NCI-H1694 (cell line): ENCODE measurements around the gene AAK1.

ENCODE experiments used
- DNase-seq: peaks from one replicate; lab custom pipeline; 2025; lab: John Stamatoyannopoulos, UW

AAK1 gene

DNA sequence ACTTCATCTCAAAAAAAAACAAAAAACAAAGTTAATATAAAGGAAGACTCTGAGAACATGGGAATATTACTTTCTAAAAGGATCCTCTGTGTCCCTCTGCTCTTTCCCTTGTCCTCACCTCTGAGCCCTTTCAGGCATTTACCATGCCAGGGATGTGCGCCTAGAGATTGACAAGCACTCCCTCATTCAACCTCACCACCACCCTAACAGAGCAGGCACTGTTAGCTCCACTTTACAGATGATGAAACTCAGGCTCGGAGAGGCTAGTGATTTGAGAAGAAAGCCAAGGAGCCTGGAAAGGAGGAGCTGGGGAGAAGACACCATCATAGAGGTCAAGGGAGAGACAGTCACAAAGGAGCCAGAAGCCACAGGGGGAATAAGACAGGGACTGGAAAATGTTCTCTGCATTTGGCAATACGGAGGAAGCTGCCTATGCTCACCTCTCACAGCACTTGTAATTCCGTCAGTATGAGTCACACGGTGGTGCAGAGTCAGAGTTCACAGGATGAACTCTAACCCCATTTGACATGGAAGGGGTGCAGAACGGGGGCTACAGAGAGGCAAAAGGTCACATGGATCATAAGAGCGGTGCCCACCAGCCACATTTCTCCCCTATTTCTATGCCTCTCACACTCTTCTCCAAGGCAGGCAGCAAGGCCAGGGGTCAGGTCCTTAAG, 104.5 kb downstream of the AAK1 start:
- no peak for DNase-seq

DNA sequence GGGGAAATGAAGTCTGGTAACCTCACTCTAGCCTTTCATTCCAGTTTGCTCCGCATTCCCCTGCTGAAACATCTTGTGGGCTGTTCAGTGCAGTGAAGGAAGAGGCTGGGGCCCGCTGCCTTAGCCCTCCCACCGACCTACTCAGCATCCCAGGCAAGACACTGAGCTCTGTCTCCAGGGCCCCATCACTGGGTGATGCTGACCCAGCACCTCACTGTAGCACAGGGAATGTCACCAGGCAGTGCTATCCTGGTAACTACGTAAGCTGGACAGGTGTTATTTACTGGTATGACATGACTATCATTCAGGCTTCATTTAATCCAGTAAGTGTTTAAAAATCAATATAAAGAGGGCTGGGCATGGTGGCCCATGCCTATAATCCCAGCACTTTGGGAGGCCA, 105.3 kb downstream of the AAK1 start:
- no peak for DNase-seq

DNA sequence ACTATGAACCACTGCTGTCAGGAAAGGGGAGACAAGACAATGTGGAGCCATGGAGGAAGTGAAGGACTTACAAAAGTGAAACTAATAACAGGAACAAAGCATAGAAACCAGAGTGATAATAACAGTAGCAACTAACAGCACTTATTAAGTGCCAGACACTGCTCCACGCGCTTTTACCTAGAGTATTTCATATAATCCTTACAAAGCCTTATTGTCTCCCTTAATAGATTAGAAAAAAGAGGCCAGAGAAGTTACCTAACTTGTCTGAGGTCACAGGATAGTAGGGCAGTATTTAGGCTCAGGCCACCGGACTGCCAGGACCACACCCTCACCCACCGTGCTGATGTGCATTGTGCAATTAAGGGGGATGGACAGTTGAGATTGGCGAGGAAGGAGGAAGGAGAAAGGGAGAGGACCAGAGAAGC, 107.7 kb downstream of the AAK1 start:
- no peak for DNase-seq

DNA sequence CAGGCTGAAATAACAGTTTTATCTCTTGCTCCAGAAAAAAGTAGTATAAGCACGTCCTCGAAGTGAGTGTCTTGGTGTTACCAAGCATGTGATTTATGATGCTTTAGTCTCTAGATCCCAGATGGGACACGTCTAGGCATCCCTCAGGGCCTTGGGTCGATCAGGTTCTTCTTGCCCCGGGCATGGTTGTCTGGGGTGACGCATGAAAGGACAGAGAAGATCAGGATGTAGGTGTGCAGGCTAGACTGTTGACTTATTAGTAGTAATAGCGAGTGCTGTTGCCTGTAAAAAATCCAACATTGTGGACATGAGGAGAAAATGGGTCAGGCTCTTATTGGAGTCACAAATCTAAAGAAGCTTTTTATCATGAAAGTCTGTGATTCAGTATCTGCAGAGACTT, 112.4 kb downstream of the AAK1 start:
- no peak for DNase-seq

DNA sequence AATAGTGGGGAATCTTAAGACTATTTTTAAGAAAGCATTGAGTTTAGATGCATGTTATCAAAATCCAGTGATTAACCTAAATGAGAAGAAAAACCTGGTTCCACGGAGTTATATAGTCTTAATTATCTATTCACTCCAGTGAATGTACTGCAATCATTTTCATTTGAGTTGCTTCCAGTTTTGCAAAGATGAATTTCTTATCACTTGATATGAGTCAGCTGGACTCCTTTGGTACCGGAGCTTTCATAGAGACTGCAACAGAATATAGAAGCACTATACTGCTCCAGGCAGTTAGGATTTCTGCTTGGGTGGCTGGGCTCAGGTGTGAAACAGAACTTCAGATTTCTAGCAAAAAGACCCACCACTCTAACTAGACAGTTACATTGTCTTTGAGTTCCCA, 114.1 kb downstream of the AAK1 start:
- DNase-seq = no peak

DNA sequence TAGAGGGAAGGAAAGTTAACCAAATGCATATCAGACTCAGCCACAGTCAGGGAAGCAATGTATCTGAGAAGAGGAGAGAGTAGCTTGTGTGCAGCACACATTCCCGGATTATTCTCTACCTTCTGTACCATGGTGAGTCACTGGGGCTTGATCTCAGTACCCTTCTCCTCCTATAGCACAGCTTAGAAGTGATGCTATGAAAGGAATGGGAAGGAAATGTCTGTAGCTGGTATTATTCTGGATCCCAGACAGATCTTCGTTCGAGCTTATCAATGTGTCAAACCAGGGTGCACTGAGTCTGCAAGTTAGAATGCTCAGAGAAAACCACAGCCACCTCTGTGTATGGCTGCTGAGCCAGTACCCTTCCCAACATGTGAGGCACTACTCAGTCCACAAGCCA, 118.3 kb downstream of the AAK1 start:
- no peak for DNase-seq

DNA sequence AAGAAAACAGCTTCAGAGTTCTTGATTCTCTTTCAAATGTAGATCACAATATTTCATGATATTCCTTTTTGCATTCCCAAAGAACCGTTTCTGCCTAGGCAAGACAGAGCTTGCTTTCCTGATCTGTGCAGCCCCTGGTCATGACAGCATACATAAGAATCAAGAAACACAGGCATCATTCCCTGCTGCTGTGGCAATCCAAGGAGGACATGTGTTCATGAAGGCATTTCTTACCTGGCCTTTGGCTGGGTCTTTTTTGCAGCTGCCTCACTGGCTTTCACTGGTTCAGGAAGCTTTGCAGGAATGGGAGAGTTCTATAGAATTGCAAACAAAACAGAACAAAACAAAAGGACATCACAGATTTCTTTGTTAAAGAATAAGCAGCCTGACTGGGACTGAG, 118.7 kb downstream of the AAK1 start:
- no peak for DNase-seq

DNA sequence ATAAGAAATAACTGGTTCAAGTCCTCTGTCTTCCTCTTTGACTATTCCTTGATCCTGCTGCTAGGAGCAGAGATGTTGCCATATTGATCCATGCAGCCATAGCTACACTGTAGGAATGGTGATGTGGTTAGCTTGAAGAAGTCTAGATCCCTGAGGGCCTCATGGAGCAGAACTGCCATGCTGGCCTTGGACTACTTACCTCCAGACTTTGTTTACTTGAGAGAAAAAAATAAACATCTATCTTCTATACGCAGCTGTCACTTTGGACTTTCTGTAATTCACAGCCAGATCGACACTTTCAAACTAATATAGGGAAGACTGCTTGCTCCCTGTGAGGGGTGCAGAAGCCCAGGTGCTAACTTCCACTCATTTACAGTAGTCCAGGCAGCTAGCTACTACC, 121.8 kb downstream of the AAK1 start:
- no peak for DNase-seq

DNA sequence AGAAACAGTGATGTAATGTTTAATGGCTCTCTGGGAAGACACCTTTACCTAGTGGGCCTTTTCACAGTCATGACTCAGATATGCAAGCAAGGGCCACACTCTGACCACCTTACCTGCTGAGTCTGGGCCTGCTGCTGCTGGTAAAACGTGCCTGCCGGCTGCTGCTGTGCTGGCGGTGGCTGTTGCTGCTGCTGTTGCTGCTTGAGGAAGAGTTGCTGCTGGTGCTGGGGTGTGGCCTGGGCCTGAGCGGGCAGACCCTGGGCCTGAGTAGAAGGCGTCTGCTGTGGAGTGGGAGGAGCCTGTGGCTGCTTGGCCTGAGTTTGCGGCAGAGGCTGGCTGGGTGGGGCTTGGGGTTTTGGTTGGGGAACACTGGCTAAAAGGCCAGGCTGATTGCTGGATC, 124.7 kb downstream of the AAK1 start:
- DNase-seq = no peak

DNA sequence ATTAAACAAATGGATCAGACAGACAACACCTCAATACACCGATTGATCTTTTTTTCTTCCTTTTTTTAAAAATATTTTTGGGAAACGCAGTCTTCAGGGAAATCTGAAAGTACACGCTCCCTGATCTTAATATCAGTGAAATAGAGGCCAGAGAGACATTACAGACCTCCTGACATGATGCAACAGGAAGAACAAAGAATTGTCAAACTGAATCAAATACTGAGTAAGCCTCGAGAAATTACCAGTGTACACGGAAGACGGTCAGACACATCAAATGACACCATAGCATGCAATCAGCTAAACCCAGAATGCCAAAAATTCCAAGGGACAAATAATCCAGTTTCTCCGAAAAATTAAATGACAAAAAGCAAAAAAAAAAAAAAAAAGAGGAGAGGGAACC, 126.1 kb downstream of the AAK1 start:
- no peak for DNase-seq

DNA sequence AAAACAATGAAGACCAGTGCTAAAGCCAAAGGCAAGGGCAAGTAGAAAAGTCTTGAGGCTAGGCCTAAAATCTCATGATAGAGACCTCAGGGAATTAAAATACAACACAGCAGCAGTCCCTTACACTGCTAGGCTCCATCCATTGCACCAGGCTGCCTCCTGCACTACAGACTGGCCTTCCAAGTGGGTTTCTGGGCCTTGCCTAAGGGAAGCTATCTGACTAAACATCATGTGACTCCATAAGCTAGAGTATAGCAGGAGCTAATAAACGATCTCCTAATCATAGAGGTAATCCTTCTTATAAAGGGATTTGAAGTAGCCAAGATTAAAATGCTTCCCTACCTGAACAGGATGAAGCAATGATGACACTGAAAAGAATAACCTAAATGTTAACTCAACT, 128.7 kb downstream of the AAK1 start:
- no peak for DNase-seq

DNA sequence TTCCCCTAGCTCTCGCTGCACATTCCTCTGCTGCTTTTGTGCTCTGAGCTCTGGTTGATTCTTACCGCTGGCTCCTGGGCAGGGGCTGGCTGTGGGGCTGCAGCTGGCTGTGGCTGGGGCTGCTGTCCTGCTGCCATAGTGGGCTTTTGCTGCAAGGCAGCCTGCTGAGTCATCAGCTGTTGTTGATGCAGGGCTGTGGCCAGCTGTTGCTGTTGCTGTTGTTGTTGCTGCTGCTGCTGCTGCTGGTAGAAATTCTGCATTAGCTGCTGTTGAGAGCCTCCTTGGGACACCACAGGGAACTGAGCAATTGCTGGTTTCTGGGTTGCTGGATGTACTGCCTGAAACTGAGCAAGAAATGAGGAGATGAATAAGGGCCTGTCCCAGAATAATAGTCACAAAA, 129.1 kb downstream of the AAK1 start:
- peak; percentile 74 for DNase-seq

DNA sequence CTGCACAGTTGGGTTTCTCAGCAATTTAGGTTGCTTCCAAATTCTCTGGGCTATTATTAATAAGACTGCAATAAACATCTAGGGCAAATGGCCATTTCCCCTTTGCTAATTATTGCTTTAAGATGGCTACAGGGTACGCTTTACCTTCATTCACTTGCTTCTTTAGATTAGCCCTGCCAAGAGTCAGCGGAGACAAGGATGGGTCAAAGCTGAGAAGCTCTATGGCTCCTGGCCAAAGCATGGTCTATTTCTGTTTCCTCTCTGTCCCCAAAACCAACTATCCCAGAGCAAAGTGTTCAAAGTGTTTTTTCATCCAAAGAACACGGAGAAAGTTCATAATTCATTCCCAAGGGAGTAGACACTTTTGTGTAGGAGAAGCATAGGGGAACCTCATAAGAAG, 131.1 kb downstream of the AAK1 start:
- no peak for DNase-seq

DNA sequence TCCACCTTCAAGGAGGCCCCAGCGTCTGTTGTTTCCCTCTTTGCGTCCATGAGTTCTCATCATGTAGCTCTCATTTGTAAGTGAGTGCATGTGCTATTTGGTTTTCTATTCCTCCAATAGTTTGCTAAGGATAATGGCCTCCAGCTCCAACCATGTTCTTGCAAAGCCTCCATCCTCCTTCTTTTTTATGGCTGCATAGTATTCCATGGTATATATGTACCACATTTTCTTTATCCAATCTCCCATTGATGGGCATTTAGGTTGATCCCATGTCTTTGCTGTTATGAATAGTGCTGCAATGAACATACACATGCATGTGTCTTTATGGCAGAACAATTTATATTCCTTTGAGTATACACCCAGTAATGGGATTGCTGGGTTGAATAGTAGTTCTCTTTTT, 133.3 kb downstream of the AAK1 start:
- no peak for DNase-seq

DNA sequence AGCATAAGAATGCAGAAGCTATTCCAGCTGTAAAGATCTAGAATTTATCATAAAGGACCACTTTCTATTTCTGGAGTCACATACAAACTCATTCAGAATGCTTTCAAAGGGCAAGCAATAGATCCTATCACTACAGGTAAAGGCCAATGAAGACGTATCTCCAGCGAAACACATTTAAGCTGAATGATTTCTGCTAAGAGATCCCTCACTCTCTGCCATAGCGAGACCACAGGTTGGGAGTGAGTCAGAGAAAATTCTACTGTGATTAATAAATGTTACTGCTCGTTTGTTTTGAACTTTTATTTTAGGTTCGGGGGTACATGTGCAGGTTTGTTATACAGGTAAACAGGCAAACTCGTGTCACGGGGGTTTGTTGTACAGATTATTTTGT, 133.8 kb downstream of the AAK1 start:
- DNase-seq = no peak

DNA sequence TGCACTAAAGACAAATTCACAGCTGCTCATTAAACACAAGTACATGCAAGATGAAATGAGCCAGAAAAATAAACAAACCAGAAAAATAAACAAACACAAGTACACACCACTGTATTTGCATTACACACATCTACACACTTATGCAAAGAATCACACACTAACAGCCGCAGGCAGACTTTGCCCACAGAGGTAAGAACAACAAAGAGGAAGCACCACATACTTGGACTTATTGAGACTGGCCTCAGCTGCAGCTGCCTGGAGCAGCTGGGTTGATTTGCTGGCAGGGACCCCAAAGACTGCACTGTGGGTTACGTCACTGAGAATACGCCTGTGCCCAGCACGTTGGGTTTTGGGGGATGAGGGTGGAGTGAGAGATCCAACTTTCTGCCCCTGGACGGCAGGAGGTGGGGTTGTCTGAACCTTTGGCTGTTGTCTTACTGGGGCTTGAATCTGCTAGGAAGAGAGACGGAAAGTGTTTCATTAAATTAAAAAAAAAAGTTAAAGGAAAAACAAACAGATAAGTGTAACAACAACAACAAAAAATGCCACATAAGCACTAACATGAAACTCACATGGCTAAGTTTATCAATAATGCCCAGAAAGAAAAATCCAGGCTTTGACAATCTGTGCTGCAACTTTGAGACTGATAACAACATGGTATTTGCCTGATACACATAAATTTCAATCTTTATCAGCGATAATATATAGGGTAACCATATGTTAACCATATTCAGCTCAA, 134.4 kb downstream of the AAK1 start:
- DNase-seq = no peak

DNA sequence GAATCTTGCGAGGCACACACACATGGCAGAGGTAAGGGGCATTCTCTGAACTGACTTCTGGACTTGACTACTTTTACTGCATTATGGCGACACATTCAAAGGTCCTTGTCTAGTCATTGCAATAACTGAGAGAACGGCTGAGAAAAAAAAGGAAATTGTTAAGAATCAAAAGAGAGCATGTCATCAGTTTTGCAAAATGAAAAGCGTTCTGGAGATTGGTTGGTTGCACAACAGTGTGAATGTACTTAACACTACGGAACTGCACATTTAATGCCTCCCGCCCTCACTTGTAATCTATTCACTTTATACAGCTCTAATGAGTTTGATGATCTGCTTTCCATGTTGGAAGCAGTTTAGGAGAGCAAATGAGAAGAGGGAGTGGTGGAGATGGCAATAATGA, 137.8 kb downstream of the AAK1 start:
- DNase-seq = no peak

DNA sequence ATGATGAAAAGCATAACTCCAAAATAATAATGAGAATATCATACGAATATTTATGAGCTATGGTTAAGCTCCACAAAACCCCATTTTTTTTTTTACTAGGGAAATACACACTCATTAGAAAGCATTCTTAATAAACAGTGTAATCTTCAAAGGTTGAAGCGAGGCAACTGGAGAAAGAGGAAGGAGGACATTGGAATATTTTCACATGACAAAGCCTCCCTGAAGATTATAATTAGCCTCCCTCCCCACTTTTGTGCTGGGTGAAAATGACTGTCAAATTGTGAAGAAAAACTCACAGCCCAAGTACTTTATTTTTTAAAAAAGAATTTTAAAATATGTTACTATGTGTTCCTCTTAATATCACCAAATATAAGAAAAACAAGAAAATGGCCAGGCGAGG, 142.2 kb downstream of the AAK1 start:
- no peak for DNase-seq

DNA sequence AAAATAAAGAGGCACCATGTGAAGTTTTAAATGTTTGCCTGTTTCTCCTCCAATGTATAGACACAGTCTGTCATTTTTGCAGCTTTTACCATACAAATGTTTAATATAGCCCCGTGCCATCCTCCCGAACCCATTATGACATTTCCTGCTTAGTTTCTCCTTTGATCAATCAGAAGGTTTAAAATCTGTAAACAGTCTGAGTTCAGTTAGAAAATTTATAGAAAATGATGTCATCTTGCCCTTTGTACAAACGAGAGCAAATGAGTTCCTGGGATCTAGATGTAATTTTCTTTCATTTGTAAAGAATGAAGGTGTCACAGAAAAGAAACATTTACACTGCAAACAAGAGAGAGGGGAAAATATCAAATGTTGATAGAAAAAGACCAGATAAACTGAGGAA, 143.6 kb downstream of the AAK1 start:
- DNase-seq = no peak

DNA sequence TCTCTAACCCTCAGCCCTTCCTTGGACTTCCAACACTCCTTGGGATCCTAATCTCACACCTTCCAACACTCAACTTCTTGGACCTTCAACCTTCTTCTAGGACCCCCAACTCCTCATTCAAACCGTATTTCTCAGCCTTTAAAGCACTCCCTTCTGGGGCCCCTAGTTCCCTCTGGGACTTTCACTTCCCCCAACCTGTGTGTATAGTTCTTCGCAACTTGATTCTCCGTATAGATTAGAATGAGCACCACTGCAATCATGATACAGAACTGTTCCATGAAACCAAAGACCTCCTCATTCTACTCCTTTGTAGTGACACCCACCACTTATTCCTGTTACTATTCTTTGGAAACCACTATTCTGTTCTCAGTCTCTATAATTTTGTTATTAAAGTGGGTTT, 144.3 kb downstream of the AAK1 start:
- DNase-seq = no peak

DNA sequence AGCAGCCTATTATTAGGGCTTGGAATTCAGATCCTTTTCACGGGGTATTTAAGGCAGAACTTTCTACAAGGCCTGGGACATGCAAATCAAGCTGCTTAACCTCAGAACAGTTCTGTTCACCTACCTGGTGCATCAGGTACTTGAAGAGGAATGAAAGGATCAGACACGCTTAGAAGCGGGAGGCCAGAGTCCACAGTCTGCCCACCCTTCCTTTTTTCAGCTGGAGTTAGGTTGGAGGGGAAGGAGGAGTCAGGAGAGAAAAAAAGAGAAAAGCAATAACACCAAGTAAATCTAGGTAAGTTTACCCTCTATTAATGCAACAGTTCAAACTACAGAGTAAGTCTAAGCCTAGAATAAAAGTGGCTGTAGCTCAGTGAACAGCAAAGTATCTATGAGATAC, 147.7 kb downstream of the AAK1 start:
- DNase-seq = no peak

DNA sequence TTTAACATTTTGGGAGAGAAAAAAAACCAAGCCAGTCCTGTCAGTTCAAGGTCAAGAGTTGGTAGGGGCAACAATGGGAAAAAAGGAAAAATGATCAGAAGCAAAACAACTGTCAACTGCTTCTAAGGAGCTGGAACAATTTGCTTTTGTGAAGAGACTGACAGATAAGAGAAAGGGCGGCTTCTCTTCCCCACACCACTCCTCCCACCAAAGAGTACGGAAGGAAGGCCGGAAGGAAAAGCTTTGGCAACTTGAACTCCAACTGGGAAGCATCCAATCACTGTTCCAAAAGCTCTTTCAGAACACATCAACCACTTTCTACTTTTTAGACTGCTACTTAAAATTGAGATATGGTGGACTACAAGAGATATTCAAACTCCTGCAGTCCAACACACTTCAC, 148.5 kb downstream of the AAK1 start:
- DNase-seq = no peak

DNA sequence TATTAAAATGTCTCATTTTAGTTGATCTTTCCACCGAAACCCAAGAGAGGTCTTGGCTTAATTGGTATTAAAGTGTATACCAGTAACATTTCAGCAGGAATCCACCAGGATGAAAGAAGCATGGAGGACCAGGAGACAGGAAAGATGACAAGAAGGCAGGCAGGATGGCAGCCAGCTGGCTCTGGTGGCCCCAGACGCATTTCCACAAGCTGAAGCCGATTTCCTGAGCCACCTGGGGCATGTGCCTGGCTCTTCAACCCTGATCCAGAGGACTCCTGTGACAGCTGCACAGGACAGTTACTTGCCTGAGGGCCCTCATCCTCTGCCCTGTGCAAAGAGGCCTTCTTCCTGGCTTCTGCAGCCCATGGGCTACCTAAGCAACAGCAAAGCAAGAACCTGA, 149.4 kb downstream of the AAK1 start:
- no peak for DNase-seq

DNA sequence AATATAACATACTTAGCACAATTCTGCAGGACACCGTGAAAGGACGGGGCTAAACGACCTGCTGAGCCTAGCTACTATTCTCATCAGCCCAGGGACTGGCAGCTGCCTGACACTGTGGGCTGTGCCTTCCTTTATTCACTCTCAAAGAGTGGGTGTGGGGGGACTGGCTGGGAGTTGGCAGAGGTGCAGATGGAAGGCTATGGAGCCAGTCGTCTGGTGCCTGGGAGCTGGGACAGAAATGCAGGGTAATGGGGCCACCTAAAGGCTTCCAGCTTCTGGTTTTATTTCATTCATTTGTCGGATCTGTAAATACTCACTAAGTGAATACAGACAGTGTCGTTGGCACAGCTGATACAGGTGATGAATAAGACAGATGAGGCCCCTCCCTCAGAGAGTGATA, 150.3 kb downstream of the AAK1 start:
- DNase-seq = peak; percentile 71
